SK-N-SH (cell line): Measurements from ENCODE around the gene USP28. TPM values are rescaled to one million over a fixed set of nuclear protein-coding genes. Genes with fewer than 3 reads are reported as not detected.

ENCODE experiments used
- CTCF ChIA-PET: fragments of 300-600, 350-600 bp; formaldehyde crosslinking; extraction: SDS; loops from one replicate; lab custom pipeline; 2021; lab: Yijun Ruan, JAX
- POLR2A ChIA-PET: fragments of 350-600 bp; sonication (Branson Sonifier 250); formaldehyde crosslinking; extraction: SDS; loops from one replicate; lab custom pipeline; 2020; ENCODE audit warnings: antibody characterized with exemption, inconsistent platforms; lab: Yijun Ruan, JAX
- DNase-seq: peaks from one replicate; pipeline ENCODE4 v3.0.0; 2012
- H2AFZ ChIP-seq: fragments of 200-600 bp; sonication (generic); 2 replicates; pipeline ENCODE4 v1.8.1; 2016; ENCODE audit warnings: antibody characterized with exemption, mild to moderate bottlenecking, low read depth
- H3F3A ChIP-seq: fragments of 200-600 bp; sonication (generic); replicated peaks from 2 replicates; pipeline ENCODE3; 2016; ENCODE audit warnings: antibody characterized with exemption, mild to moderate bottlenecking; ENCODE audit not compliant: insufficient read depth
- H3K27ac ChIP-seq, 2 experiments: fragments of 200-500 bp in 1 of 2; fragments of 200-600 bp in 1 of 2; sonication (Bioruptor generic) in 1 of 2; sonication (generic), shearing (Covaris generic) in 1 of 2; 2 replicates each; pipeline versions ENCODE4 v1.5.1 to v1.6.1; 2014 to 2016; ENCODE audit warnings: low read depth in 2 of 2, inconsistent platforms in 1 of 2, low read length in 1 of 2, mild to moderate bottlenecking in 1 of 2, mixed read lengths in 1 of 2
- H3K27me3 ChIP-seq: fragments of 200-600 bp; sonication (generic), shearing (Covaris generic); 2 replicates; pipeline ENCODE4 v1.6.1; 2016; ENCODE audit warnings: mixed run types; ENCODE audit not compliant: insufficient read depth
- H3K36me3 ChIP-seq, 2 experiments: fragments of 200-500 bp in 1 of 2; fragments of 200-600 bp in 1 of 2; sonication (Bioruptor generic) in 1 of 2; sonication (generic) in 1 of 2; replicated peaks in 1 of 2; 2 replicates each; pipeline versions ENCODE3 to v1.5.1; 2014 to 2016; ENCODE audit warnings: low read length in 1 of 2, mild to moderate bottlenecking in 1 of 2; ENCODE audit not compliant: insufficient read depth in 2 of 2, control insufficient read depth in 1 of 2
- H3K4me1 ChIP-seq, 2 experiments: fragments of 200-500 bp in 1 of 2; fragments of 200-600 bp in 1 of 2; sonication (Bioruptor generic) in 1 of 2; sonication (generic), shearing (Covaris generic) in 1 of 2; 2 replicates each; pipeline versions ENCODE4 v1.5.1 to v1.6.1; 2014 to 2016; ENCODE audit warnings: low read depth in 1 of 2, low read length in 1 of 2, mixed run types in 1 of 2; ENCODE audit not compliant: insufficient read depth in 2 of 2, control insufficient read depth in 1 of 2
- H3K4me2 ChIP-seq: fragments of 200-600 bp; sonication (generic), shearing (Covaris generic); 2 replicates; pipeline ENCODE4 v1.6.1; 2017; ENCODE audit warnings: mixed run types
- H3K4me3 ChIP-seq, 2 experiments: fragments of 200-500 bp in 1 of 2; fragments of 200-600 bp in 1 of 2; sonication (Bioruptor generic) in 1 of 2; sonication (generic), shearing (Covaris generic) in 1 of 2; 2 replicates each; pipeline versions ENCODE4 v1.5.1 to v1.8.1; 2014 to 2016; ENCODE audit warnings: low read depth in 2 of 2, inconsistent platforms in 1 of 2, low read length in 1 of 2, mild to moderate bottlenecking in 1 of 2, mixed read lengths in 1 of 2, moderate library complexity in 1 of 2
- H3K79me2 ChIP-seq: fragments of 200-600 bp; sonication (generic); 2 replicates; pipeline ENCODE4 v1.8.1; 2017; ENCODE audit warnings: mild to moderate bottlenecking; ENCODE audit not compliant: insufficient read depth
- H3K9ac ChIP-seq: fragments of 200-600 bp; sonication (generic); 2 replicates; pipeline ENCODE4 v1.6.1; 2017; ENCODE audit warnings: mixed run types
- H3K9me2 ChIP-seq: fragments of 200-600 bp; sonication (generic); 2 replicates; pipeline ENCODE4 v1.6.1; 2017; ENCODE audit warnings: mixed run types
- H3K9me3 ChIP-seq: fragments of 200-600 bp; sonication (generic); 2 replicates; pipeline ENCODE4 v1.6.1; 2017; ENCODE audit warnings: mixed run types, mild to moderate bottlenecking, moderate library complexity
- H4K20me1 ChIP-seq: fragments of 200-600 bp; sonication (generic); 2 replicates; pipeline ENCODE4 v1.6.1; 2017; ENCODE audit warnings: mild to moderate bottlenecking, mixed run types; ENCODE audit not compliant: insufficient read depth
- CHD2 ChIP-seq: fragments of 150-350 bp; IDR thresholded peaks from 2 replicates; pipeline ENCODE4 v1.6.1; 2018; ENCODE audit warnings: low read length; ENCODE audit not compliant: partially characterized antibody
- FOXM1 ChIP-seq: IDR thresholded peaks from 2 replicates; pipeline ENCODE4 v1.4.0; 2012; ENCODE audit warnings: low read depth, mild to moderate bottlenecking
- GATA2 ChIP-seq: sonication (generic); formaldehyde crosslinking; IDR thresholded peaks from 2 replicates; pipeline ENCODE4 v1.5.0; 2020; ENCODE audit warnings: mild to moderate bottlenecking, missing genetic modification reagents
- IRF3 ChIP-seq: fragments of 150-350 bp; IDR thresholded peaks from 2 replicates; pipeline ENCODE4 v1.6.1; 2016; ENCODE audit warnings: mild to moderate bottlenecking, low read depth, low read length
- MEF2A ChIP-seq: IDR thresholded peaks from 2 replicates; pipeline ENCODE4 v1.4.0; 2012; ENCODE audit warnings: low read depth, borderline replicate concordance
- NFIC ChIP-seq: IDR thresholded peaks from 2 replicates; pipeline ENCODE4 v1.4.0; 2012; ENCODE audit warnings: borderline replicate concordance
- RAD21 ChIP-seq: IDR thresholded peaks from 2 replicates; pipeline ENCODE4 v1.6.1; 2012; ENCODE audit warnings: mild to moderate bottlenecking, low read length
- RFX5 ChIP-seq: IDR thresholded peaks from 2 replicates; pipeline ENCODE4 v1.6.1; 2012; ENCODE audit warnings: mild to moderate bottlenecking, improper control_type of control experiment, low read length
- RXRA ChIP-seq: IDR thresholded peaks from 2 replicates; pipeline ENCODE4 v1.4.0; 2012; ENCODE audit warnings: low read depth, mild to moderate bottlenecking, borderline replicate concordance
- SIN3A ChIP-seq: IDR thresholded peaks from 2 replicates; pipeline ENCODE4 v1.6.1; 2012; ENCODE audit warnings: low read depth, mild to moderate bottlenecking, low read length, moderate library complexity, borderline replicate concordance
- SMC3 ChIP-seq: IDR thresholded peaks from 2 replicates; pipeline ENCODE4 v1.6.1; 2012; ENCODE audit warnings: low read depth, low read length, improper control_type of control experiment
- TEAD4 ChIP-seq: IDR thresholded peaks from 2 replicates; pipeline ENCODE4 v1.4.0; 2012; ENCODE audit warnings: mild to moderate bottlenecking, borderline replicate concordance; ENCODE audit not compliant: insufficient read depth
- YY1 ChIP-seq: IDR thresholded peaks from 2 replicates; pipeline ENCODE4 v1.4.0; 2012; ENCODE audit warnings: low read depth, mild to moderate bottlenecking
- WGBS: methylation state at CpG from one replicate; pipeline ENCODE4 v1.1.6; 2017; ENCODE audit warnings: low lambda C conversion rate; 5-methylcytosine and 5-hydroxymethylcytosine counted together
- polyA plus RNA-seq, 3 experiments: library from polyadenylated mRNA; depleted of rRNA; stranded (reverse); fragments of >200 nt; gene quantifications; 2 replicates each; pipeline ENCODE4 v1.2.3, GENCODE V29; 2012
- TF ChIP-seq, protein P1 (sequence below): fragments of 200-600 bp; sonication (generic); IDR thresholded peaks from 2 replicates; pipeline ENCODE4 v1.6.1; 2017; ENCODE audit warnings: antibody characterized with exemption, mild to moderate bottlenecking, moderate library complexity
- TF ChIP-seq, protein P2 (sequence below): IDR thresholded peaks from 2 replicates; pipeline ENCODE4 v1.4.0; 2012; ENCODE audit warnings: low read depth

The USP28 gene
- polyA plus RNA-seq, 1 of the 3 experiments (the other 2 are of a cell fraction) = 20.0 TPM

GRCh38 chr11:113808931-113809330 lies 66.4 kb downstream of the USP28 start:
- peaks cover 41 to 53% of the 10 kb centered on the region in 2 experiments for H3K36me3 ChIP-seq
- no peak overlapping the region for H3K4me2 ChIP-seq
- CTCF ChIA-PET = no interaction called here
- H2AFZ ChIP-seq = no peak overlapping the region
- H3K4me1 ChIP-seq = no peaks in the 10 kb centered on the region
- no peak overlapping the region for H3K9ac ChIP-seq
- TF ChIP-seq SIN3A = no peak
- no peak for TF ChIP-seq YY1
- TF ChIP-seq MEF2A = no peak
- no peak for TF ChIP-seq IRF3
- no peak for TF ChIP-seq RXRA
- TF ChIP-seq, protein P1, sequence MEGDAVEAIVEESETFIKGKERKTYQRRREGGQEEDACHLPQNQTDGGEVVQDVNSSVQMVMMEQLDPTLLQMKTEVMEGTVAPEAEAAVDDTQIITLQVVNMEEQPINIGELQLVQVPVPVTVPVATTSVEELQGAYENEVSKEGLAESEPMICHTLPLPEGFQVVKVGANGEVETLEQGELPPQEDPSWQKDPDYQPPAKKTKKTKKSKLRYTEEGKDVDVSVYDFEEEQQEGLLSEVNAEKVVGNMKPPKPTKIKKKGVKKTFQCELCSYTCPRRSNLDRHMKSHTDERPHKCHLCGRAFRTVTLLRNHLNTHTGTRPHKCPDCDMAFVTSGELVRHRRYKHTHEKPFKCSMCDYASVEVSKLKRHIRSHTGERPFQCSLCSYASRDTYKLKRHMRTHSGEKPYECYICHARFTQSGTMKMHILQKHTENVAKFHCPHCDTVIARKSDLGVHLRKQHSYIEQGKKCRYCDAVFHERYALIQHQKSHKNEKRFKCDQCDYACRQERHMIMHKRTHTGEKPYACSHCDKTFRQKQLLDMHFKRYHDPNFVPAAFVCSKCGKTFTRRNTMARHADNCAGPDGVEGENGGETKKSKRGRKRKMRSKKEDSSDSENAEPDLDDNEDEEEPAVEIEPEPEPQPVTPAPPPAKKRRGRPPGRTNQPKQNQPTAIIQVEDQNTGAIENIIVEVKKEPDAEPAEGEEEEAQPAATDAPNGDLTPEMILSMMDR = no peak
- TF ChIP-seq FOXM1 = no peak
- no peak overlapping the region for H3K27ac ChIP-seq
- no peak for DNase-seq
- H3K9me3 ChIP-seq = no peaks in the 10 kb centered on the region
- no peaks in the 10 kb centered on the region for H4K20me1 ChIP-seq
- POLR2A ChIA-PET = no interaction called here
- WGBS = 46% methylated on average over 2 of the region's 2 CpGs
- no peaks in the 10 kb centered on the region for H3K79me2 ChIP-seq
- no peaks in the 10 kb centered on the region for H3K9me2 ChIP-seq
- no peak overlapping the region for H3K4me3 ChIP-seq
- no peaks in the 10 kb centered on the region for H3F3A ChIP-seq
- no peaks in the 10 kb centered on the region for H3K27me3 ChIP-seq

DNA sequence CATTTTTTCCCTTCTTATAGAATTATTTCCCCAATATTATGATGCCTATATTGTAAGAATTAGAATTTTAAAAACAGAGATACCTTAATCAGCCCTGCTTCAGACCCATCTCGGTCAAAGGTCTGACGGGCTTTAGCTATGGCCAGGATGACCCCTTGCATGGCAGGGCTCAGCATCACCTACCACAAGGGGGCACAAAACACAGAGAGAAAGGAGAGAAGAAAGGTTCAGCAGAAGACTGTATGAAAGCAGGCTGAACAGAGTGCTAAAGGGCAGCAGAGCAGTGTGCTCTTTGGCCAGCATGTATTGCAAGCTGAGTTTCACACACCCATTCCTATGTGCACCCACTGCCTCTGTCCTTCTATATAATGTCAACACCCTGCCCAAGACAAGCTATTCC lies 69.0 kb downstream of the USP28 start:
- no peaks in the 10 kb centered on the region for H3K79me2 ChIP-seq
- H3K9me3 ChIP-seq = no peaks in the 10 kb centered on the region
- no peaks in the 10 kb centered on the region for H3F3A ChIP-seq
- H3K4me2 ChIP-seq = no peak overlapping the region
- POLR2A ChIA-PET = no interaction called here
- peaks cover 0 to 2% of the 10 kb centered on the region in 2 experiments; a peak in 1 of 4 replicates for H3K4me1 ChIP-seq
- WGBS = 96% methylated on average over 2 of the region's 2 CpGs
- H3K27ac ChIP-seq = no peak overlapping the region
- DNase-seq = peak; percentile 33
- TF ChIP-seq, protein P1 = peak; percentile 53
- TF ChIP-seq TEAD4 (no peak), RFX5 (no peak), FOXM1 (no peak), GATA2 (CRISPR knock-in tag) (no peak), RAD21 (peak; percentile 33), SIN3A (no peak), CHD2 (no peak), SMC3 (peak; percentile 40; the same call in 1 of the 2 replicates), NFIC (no peak)
- TF ChIP-seq, protein P2, sequence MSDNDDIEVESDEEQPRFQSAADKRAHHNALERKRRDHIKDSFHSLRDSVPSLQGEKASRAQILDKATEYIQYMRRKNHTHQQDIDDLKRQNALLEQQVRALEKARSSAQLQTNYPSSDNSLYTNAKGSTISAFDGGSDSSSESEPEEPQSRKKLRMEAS = no peak
- no peaks in the 10 kb centered on the region for H3K27me3 ChIP-seq
- H3K9ac ChIP-seq = no peak overlapping the region
- CTCF ChIA-PET = interaction anchor here (0.5 to 3.7 kb wide), 14 partner anchors 9 to 458 kb away, joined by 3 to 25 read pairs (median 3); no protein-coding TSS in a partner anchor
- H4K20me1 ChIP-seq = no peaks in the 10 kb centered on the region
- no peaks in the 10 kb centered on the region for H3K9me2 ChIP-seq
- H3K36me3 ChIP-seq = peaks cover 53 to 58% of the 10 kb centered on the region in 2 experiments
- no peak overlapping the region; a peak in 1 of 4 replicates for H3K4me3 ChIP-seq
- H2AFZ ChIP-seq = no peak overlapping the region
